ENCODE data around the gene AK8.

The AK8 gene

DNA sequence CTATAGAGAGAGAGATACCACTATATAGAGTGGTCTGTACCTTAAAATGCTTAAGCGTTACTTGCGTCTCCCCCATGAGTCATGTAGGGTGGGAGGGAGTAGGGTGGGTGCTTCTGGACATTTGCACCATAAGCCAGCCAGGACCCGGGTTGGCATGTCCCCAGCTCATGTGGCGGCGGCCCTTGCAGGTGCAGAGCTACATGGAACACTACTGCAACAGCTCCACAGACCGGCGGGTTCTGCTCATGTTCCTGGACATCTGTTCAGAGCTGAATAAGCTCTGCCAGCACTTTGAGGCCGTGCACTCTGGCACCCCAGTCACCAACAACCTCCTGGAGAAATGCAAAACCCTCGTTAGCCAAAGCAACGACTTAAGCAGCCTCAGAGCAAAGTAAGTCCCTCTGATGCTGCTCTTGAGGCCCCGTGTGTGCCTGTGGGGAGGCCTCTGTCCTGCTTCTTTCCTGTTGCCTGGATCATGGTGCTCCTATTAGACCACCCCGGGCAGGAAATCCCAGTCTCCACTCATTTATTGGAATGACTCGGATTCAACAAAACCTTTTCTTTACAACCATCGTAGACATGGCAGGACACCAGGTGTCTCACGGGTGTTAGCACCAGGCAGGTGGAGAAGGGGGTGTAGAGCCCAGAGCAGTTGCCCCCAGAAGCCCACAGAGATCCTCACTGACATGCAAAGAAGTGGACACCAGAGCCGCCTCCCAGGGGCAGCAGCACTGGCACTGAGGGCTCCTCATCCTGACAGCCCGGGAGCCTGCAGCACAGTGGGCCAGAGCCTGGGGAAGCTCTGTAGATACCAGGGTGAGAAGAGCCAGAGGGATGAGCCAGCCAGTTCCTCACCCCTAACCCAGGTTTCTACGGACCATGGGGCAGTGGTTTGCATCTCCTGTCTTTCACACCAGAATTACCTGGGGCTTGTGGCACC, 9.4 kb upstream of the AK8 start:
- no peak overlapping the region for H3K27ac ChIP-seq
- TF ChIP-seq ZFX (IDR thresholded peaks at IDR 0.05; ENCODE audit: borderline replicate concordance) = no peak
- TF ChIP-seq, protein P1, sequence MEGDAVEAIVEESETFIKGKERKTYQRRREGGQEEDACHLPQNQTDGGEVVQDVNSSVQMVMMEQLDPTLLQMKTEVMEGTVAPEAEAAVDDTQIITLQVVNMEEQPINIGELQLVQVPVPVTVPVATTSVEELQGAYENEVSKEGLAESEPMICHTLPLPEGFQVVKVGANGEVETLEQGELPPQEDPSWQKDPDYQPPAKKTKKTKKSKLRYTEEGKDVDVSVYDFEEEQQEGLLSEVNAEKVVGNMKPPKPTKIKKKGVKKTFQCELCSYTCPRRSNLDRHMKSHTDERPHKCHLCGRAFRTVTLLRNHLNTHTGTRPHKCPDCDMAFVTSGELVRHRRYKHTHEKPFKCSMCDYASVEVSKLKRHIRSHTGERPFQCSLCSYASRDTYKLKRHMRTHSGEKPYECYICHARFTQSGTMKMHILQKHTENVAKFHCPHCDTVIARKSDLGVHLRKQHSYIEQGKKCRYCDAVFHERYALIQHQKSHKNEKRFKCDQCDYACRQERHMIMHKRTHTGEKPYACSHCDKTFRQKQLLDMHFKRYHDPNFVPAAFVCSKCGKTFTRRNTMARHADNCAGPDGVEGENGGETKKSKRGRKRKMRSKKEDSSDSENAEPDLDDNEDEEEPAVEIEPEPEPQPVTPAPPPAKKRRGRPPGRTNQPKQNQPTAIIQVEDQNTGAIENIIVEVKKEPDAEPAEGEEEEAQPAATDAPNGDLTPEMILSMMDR (IDR thresholded peaks at IDR 0.05) = no peak

DNA sequence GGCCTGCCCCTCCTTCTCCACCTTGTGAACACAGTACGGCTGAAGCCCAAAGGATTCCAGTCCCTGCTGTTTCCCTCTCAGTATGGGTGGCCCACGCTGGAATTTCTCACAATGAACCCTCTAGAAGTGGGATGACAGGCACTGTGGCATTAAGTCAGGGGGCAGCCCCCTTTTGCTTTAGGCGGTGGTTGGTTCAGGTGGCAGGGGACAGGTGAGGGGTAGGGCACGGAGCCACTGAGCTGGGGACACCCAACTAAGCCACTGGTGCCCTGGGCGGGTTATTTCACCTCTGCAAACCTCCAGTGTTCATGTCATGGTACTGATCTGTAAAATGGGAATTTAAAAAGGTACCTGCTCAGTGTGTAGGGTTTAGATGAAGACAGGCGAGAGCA, 8.2 kb upstream of the AK8 start:
- no peak overlapping the region for H3K27ac ChIP-seq
- TF ChIP-seq, protein P1 (IDR thresholded peaks at IDR 0.05) = no peak
- TF ChIP-seq ZFX (IDR thresholded peaks at IDR 0.05; ENCODE audit: borderline replicate concordance) = no peak

DNA sequence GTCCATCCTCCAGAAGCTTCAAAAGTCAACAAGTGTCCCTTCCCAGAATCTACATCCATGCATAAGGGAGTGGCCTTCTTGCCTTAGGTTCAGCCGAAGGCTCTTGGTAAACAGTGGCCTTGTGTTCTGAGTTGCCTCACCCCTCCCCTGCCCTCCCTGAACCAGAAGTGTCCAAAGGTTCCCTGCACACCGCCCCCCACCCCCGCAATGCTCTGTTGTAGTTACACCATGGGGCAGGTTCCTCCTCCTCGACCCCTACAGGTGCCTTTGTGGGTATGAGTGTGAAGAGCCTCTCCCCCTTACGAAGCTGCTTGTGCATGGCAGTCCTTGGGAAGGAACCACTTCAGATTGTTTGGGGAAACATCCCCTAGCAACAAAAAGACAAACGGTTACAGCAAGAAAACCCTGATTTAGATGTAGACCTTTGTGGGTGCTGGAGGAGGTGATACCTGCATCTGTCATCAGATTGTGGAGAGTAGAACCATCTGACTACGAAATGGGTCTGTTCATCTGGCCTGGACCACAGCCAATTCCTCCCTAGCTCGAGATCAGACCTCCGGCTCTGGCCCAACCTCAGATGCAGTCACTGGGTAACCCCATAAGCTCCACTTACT, 7.7 kb upstream of the AK8 start:
- TF ChIP-seq, protein P1 (IDR thresholded peaks at IDR 0.05) = no peak
- TF ChIP-seq ZFX (IDR thresholded peaks at IDR 0.05; ENCODE audit: borderline replicate concordance) = no peak

DNA sequence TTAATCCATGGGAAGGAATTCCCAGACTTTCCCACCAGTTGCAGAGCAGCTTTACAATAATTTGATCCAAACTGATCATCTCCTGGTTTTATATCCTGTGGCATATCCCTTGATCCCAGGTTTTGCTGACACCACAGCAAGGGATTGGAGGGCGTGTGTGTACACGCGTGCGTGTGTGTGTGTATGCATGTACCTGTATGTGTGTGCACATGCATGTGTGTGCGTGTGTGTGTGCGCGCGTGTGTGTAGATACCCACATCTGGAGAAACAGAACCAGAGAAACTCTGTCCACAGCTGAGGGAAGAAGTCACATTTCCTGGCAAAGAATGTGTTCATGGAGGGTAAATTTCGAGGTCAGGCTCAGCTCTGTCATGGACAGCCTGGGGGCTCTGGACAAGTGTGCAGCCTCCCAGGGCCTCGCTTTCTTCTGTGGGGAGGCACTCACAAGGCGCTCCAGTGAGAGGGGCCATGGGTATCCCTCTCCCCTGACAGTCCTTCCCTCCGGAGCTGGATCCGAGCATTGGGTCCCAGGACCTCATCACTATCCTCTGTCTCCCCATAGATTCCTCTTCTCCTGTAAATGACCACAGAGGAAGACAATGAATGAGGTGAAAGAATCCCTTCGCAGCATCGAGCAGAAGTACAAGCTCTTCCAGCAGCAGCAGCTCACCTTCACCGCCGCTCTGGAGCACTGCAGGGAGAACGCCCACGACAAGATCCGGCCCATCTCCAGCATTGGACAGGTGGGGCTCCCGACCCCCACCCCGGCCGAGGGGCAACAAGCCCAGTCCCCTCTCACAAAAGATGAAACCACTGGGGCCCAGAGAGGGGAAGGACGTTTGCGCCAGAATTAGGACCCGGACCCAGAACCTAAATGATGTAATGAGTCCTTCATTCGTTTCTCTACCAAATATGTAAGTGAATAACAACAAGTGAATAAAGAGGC, 5.5 kb upstream of the AK8 start:
- TF ChIP-seq ZFX (IDR thresholded peaks at IDR 0.05; ENCODE audit: borderline replicate concordance) = no peak
- TF ChIP-seq, protein P1 (IDR thresholded peaks at IDR 0.05) = no peak
- no peak overlapping the region for H3K27ac ChIP-seq

More for the DNA sequence above, 7.7 kb upstream of the AK8 start:
- H3K27ac ChIP-seq = no peak overlapping the region

DNA sequence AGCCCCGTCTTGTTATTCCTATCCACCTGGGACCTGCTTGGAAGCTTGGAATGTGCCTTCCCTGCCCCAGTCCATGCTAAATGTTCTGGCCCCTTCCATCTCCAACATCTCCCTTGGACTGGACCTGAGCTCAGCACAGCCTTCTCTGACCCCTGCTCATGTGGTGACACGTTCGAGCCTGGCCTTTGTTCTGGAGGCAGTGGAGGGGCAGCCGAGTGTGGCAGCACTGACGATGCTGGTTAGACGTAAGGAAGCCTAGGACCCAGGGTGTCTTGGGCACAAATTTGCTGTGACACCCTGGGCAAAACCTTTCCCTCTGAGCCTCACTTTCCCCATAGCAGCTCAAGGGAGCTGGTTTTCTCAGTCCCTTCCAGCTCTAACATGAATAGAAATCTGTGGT, 4.5 kb upstream of the AK8 start:
- no peak overlapping the region for H3K27ac ChIP-seq
- TF ChIP-seq, protein P1 (IDR thresholded peaks at IDR 0.05) = no peak
- no peak for TF ChIP-seq ZFX (IDR thresholded peaks at IDR 0.05; ENCODE audit: borderline replicate concordance)

DNA sequence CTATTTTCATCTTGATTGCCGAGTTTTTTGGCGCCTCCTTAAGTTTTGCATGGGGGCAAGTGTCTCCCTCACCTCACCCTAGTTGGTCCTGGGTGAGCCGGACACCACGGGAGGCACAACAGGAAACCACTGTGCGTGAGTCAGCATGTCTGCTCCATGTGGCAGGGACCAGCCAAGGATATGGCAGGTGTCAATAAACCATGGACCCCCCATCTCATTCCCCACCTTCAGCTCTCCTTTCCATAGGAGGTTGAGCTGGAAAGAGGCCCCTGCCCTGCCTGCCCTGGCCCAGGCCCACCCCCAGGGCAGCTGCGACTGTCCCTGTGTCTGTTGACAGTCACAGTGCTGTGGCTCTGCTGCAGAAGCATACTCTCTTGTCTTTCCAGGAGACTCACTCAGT, 3.7 kb upstream of the AK8 start:
- no peak for TF ChIP-seq ZFX (IDR thresholded peaks at IDR 0.05; ENCODE audit: borderline replicate concordance)
- TF ChIP-seq, protein P1 (IDR thresholded peaks at IDR 0.05) = no peak

More for the DNA sequence above, 3.7 kb upstream of the AK8 start:
- no peak overlapping the region for H3K27ac ChIP-seq
